ENCODE measurements around the gene LRP1B.

- TF ChIP-seq CTCF (IDR thresholded peaks at IDR 0.05) (no peak), EP300 (IDR thresholded peaks at IDR 0.05) (no peak), POLR2A (IDR thresholded peaks at IDR 0.05) (no peak)
Observed at GRCh38 chr2:141871913-141872634, 258.7 kb downstream of the LRP1B start.

All from tibial nerve (tissue), 4 donors.